WI38 (cell line): Measurements from ENCODE around the gene CACTIN.

Experiments
- H3K4me3 ChIP-seq: 2 replicates; pipeline ENCODE4 v1.5.1; 2011; ENCODE audit warnings: low read depth, mild to moderate bottlenecking, control low read depth, low read length
- TF ChIP-seq, protein P1 (sequence below): IDR thresholded peaks from 2 replicates; pipeline ENCODE4 v1.5.1; 2012; ENCODE audit warnings: low read depth, mild to moderate bottlenecking, control low read depth, low read length

Gene CACTIN

DNA sequence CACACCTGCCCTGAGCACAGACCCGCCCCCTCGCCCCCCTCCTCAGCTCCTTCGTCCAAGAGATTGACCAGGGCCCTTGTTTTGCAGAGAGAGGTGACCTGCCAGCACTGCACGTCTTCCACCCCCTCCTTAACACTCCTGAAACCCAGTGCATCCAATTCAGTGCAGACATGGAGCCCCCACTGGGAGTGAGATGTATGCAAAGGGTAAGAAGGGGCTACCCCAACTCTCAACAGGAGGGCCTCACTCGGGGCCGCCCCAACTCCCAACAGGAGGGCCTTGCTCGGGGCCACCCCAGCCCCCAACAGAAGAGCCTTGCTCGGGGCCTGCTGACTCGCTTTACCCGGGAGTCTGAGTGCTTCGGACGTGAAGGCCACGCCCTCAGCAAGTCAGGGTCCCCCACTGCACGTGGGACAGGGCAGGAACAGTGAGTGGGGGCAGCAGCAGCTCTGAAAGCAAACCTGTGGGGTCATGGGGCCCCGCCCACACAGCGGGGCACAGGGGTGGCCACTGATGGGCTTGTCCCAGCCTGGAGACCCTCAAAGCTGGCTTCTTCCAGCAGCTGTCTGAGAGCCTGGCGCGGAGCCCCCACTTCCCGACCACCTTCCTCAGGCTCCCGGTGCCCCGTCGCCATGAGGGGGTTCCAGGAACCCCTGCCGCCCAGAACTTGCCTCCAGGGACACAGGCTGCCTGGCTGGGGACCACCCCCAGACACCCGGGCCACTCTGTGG is 5.6 kb downstream of the CACTIN start:
- H3K4me3 ChIP-seq: no peak overlapping the region
- TF ChIP-seq, protein P1, sequence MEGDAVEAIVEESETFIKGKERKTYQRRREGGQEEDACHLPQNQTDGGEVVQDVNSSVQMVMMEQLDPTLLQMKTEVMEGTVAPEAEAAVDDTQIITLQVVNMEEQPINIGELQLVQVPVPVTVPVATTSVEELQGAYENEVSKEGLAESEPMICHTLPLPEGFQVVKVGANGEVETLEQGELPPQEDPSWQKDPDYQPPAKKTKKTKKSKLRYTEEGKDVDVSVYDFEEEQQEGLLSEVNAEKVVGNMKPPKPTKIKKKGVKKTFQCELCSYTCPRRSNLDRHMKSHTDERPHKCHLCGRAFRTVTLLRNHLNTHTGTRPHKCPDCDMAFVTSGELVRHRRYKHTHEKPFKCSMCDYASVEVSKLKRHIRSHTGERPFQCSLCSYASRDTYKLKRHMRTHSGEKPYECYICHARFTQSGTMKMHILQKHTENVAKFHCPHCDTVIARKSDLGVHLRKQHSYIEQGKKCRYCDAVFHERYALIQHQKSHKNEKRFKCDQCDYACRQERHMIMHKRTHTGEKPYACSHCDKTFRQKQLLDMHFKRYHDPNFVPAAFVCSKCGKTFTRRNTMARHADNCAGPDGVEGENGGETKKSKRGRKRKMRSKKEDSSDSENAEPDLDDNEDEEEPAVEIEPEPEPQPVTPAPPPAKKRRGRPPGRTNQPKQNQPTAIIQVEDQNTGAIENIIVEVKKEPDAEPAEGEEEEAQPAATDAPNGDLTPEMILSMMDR: no peak

DNA sequence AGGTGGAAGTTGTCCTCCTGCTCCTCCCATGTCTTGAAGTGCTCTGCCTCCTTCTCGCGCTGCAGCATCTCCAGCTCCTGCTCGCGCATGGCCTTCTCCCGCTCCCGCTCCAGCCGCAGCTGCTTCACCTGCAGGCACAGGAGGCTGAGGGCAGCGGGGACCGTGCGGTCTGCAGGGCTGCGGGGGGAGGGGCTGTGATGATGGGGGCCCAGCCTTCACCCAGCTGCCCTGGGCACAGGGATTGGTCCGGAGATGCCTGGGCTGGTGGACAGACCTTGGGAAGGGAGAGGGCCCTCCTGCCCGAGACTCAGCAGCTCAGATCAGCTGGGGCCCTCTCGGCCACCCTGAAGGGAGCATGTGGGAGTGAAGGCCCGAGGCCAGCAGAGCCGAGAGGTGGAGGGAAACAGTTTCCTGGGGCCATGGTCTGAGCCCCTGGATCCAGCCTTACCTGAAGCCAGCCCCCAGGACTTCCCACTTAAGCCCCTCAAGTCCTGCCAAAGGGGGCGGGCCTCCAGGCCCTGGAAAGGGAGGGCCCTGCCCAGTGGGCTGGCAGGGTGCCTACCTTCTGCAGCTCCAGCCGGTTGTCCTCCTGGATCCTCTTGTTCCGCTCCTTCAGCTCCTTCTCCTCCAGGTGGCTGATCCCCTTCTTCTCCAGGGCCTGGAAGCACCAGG is 6.3 kb downstream of the CACTIN start:
- no peak overlapping the region for H3K4me3 ChIP-seq
- TF ChIP-seq, protein P1: no peak

DNA sequence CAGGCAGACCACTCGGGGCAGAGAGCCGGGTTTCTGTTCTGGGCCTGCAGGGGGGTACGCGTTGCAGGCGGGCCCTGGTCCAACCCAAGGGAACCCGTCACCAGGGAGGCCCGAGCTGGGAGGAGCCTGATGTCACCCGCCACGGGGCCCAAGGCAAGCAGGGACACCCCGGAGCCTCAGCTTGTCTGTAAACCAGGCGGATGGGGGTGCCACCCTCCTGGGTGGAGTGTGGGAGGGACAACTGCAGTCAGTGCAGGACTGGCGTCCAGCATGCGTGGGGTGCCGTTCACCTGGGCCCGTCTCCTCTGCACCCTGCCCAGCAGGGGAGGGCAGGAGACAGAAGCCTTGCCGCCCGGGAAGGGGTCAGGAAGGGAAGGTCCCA is 7.0 kb downstream of the CACTIN start:
- TF ChIP-seq, protein P1: no peak
- H3K4me3 ChIP-seq: no peak overlapping the region

DNA sequence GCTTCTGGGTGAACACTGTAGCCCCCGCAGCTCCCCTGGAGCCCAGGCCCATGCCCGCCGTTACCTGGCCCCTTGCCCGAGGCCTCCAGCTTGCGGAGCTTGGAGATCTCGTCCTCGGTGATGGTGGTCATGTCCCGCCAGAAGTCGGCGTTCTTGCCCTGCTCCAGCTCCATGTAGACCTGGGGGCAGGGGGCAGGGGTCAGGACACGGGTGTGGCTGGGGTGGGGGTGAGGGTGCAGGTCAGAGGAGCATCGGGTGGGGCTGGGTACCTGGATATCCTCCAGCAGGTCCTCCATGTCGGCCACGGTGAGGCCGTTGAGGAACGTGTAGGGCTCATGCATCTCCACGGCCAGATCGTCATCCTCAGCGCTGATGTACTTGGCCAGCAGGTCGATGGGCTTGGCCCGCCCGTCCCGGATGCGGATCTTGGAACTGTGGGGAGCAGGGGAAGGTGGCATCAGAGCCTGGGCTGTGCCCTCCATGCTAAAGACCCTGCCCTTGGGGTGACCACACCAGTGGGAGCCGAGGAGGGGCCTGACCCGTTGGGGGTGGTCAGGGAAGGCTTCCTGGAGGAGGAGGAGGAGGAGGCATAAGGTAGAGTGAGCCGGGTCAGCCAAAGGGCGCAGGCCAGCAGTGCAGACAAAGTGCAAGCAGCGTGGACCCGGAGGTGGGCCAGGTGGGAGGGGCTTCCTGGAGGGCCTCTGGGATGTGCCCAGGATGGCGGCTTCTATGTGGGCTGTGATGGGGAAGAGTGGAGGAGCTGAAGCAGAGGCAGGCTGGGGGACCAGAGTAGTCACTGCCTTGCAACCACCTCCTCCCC is 7.6 kb downstream of the CACTIN start:
- TF ChIP-seq, protein P1: no peak
- H3K4me3 ChIP-seq: no peak overlapping the region

DNA sequence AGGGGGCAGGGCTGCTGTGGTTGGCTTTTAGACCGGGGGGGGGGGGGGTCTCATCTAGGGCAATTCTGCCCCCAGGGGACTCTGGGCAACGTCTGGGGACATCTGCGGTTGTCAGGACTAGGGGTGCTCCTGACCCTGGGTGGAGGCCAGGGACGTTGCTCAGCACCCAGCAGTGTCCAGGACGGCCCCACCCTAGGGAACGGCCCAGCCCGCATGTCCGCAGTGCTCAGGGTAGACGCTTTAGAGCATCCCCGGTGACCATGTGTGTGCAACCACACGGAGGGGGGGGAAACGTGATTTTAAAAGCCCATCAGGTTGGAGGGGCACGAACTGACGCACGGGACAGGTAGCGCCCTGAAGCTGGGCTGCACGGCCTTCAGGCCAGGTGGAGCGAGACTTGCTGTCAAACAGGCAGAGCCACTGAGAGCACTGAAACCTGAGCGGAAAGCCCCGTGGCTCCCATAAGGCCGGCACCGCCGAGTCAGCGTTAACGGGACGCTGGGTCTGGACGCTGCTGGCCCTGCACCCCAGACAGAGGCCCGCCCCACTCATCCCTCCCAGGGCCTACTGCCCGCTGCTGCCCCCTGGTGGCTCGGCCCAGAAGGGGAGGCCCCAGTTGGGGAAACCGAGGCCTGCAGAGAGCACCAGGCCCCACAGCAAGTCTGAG is 8.3 kb downstream of the CACTIN start:
- H3K4me3 ChIP-seq: no peak overlapping the region

DNA sequence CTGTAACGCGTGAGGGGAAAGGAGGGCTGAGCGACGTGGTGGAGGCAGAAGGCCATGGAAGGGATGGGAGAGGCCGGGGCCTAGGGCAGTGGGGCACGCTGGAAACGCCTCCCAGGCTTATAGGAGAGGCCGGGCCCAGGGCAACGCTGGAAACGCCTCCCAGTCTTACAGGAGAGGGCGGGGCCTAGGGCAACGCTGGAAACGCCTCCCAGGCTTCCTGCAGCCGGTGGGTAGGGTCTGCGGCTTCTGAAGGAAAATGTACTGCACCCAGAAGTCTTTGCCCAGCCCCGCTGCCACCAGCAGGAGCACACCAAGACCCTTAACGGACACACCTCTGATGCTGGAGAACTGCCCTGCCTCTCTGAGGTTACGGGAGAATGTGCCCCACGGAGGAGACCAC is 9.1 kb downstream of the CACTIN start:
- TF ChIP-seq, protein P1: no peak
- no peak overlapping the region for H3K4me3 ChIP-seq

More for the DNA sequence above, 8.3 kb downstream of the CACTIN start:
- TF ChIP-seq, protein P1: peak; percentile 94
